Measurements from ENCODE around the gene OR4K13. TPM values are rescaled to one million over a fixed set of nuclear protein-coding genes. Genes with fewer than 3 reads are reported as not detected.

Gene OR4K13, protein sequence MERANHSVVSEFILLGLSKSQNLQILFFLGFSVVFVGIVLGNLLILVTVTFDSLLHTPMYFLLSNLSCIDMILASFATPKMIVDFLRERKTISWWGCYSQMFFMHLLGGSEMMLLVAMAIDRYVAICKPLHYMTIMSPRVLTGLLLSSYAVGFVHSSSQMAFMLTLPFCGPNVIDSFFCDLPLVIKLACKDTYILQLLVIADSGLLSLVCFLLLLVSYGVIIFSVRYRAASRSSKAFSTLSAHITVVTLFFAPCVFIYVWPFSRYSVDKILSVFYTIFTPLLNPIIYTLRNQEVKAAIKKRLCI
- not detected for total RNA-seq

DNA sequence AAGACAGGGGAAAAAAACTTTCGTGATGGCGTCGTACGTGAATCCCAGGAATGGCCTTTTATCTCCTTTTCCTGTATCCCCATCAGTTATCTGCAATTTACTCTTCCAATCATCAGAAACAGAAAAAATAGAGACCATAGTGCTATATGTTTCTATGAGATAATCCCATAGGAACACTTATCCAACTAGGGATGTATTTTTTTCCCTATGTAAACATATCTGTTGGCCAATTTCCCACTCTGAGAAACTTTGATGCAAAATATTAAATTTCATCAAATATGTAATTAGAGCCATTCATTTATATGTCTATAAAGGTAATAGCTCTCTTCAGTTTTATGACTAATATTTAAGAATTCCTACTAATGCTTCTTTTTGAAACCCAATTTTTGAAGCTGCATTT is at the start of gene OR4K13:
OR4K13 (minus strand) TSS at position 101 of the 400 bp plus-strand sequence. CDS start 1,280 bp downstream, outside the sequence.
- TF ChIP-seq, protein P1, sequence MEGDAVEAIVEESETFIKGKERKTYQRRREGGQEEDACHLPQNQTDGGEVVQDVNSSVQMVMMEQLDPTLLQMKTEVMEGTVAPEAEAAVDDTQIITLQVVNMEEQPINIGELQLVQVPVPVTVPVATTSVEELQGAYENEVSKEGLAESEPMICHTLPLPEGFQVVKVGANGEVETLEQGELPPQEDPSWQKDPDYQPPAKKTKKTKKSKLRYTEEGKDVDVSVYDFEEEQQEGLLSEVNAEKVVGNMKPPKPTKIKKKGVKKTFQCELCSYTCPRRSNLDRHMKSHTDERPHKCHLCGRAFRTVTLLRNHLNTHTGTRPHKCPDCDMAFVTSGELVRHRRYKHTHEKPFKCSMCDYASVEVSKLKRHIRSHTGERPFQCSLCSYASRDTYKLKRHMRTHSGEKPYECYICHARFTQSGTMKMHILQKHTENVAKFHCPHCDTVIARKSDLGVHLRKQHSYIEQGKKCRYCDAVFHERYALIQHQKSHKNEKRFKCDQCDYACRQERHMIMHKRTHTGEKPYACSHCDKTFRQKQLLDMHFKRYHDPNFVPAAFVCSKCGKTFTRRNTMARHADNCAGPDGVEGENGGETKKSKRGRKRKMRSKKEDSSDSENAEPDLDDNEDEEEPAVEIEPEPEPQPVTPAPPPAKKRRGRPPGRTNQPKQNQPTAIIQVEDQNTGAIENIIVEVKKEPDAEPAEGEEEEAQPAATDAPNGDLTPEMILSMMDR (IDR thresholded peaks at IDR 0.05): no peak
- TF ChIP-seq POLR2A (IDR thresholded peaks at IDR 0.05): no peak
- no peaks in the 10 kb centered on the region for H3K4me1 ChIP-seq
- H3K27me3 ChIP-seq: no peaks in the 10 kb centered on the region
- no peak for DNase-seq
- no peak within 1 kb of the TSS for H3K27ac ChIP-seq
- H3K4me3 ChIP-seq: no peak within 1 kb of the TSS
- H3K36me3 ChIP-seq: no peaks in the 10 kb centered on the region
- H3K9me3 ChIP-seq: no peaks in the 10 kb centered on the region

DNA sequence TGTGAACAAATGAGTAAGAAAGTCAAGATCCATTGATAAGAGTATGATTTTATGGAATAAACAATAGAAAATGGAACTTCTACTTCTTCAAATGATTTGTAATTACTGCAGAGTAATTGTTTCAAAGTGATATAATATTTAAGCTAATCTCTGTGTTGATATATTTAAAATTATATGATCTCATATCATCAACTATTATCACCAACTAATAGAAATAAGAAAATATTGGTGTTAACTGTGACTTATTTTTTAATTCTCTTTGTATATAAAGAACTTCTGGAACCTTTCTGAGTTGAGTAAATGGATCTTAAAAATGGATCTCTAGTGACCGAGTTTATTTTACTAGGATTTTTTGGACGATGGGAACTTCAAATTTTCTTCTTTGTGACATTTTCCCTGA is 23.9 kb upstream of the OR4K13 start, which contains the start of gene OR4L1:
OR4L1 (plus strand) TSS at position 301 of the 400 bp plus-strand sequence; CDS start at position 301, 0 bp downstream.
- Histone ChIP-seq H3K27ac (no peak within 1 kb of the TSS), H3K36me3 (no peaks in the 10 kb centered on the region), H3K4me1 (no peaks in the 10 kb centered on the region), H3K9me3 (no peaks in the 10 kb centered on the region), H3K4me3 (no peak within 1 kb of the TSS), H3K27me3 (no peaks in the 10 kb centered on the region)
- DNase-seq: no peak
- no peak for TF ChIP-seq POLR2A (IDR thresholded peaks at IDR 0.05)
- TF ChIP-seq, protein P1 (IDR thresholded peaks at IDR 0.05): no peak

DNA sequence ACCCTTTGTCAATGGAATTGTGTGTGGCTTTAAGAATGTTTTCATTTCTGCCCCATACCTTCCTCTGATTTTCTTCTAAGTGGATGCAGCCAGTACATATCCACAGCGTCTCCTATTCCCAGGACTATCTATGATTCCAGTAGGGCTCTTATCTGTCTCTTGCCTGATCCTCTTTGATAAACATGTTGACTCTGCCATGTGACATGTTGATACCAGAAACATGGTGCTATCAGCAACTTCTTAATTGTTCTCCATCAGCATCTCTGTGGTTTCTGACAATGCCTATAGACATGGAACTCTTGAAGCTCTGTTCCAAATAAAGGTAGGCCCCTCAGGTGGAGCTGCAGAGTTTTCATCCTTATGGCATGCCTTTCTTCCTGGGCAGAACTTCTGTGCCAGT is 12.4 kb upstream of the OR4K13 start:
- H3K9me3 ChIP-seq: no peaks in the 10 kb centered on the region
- no peaks in the 10 kb centered on the region for H3K36me3 ChIP-seq
- DNase-seq: no peak
- no peak overlapping the region for H3K27ac ChIP-seq
- TF ChIP-seq, protein P1 (IDR thresholded peaks at IDR 0.05): no peak
- TF ChIP-seq POLR2A (IDR thresholded peaks at IDR 0.05): no peak
- no peak overlapping the region for H3K4me3 ChIP-seq
- no peaks in the 10 kb centered on the region for H3K27me3 ChIP-seq
- no peaks in the 10 kb centered on the region for H3K4me1 ChIP-seq

DNA sequence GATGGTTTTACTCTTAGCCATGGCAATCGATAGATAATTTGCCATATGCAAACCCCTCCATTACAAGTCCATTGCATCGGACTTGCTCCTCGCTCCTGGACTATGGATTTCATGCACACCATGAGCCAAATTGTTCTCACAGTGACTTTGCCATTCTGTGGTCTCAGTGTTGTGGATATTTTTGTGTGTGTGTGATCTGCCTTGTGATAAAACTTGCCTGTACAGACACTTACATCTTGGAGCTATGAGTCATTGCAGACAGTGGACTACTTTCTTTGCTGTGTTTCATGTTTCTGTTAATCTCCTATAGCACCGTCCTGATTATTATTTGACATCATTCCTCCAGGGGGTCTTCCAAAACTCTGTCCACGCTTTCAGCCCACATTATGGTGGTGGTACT is 8.4 kb upstream of the OR4K13 start:
- Histone ChIP-seq H3K4me1 (no peaks in the 10 kb centered on the region), H3K27ac (no peak overlapping the region), H3K4me3 (no peak overlapping the region), H3K9me3 (no peaks in the 10 kb centered on the region), H3K36me3 (no peaks in the 10 kb centered on the region), H3K27me3 (no peaks in the 10 kb centered on the region)
- TF ChIP-seq, protein P1 (IDR thresholded peaks at IDR 0.05): no peak
- no peak for DNase-seq

DNA sequence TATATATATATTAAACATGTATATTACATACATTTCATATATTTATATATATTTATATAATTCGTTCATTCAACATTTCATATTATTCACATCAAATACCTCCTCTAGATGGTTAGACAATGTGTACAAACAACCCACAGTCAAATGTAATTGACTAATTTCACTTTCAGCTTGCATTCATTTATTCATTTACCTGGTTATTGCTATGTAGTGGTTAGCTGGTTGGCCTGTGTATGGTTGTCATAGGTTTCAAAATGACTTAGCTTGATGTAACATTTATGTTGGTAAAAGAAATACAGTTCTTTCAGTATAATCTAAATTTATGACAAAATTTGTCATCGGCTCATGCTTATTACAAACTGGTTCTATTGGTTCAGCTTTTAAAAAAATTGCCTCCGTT is 389 bp downstream of the OR4K13 start:
- Histone ChIP-seq H3K27ac (no peak overlapping the region), H3K4me3 (no peak overlapping the region), H3K27me3 (no peaks in the 10 kb centered on the region), H3K4me1 (no peaks in the 10 kb centered on the region), H3K36me3 (no peaks in the 10 kb centered on the region), H3K9me3 (no peaks in the 10 kb centered on the region)
- TF ChIP-seq POLR2A (IDR thresholded peaks at IDR 0.05): no peak
- TF ChIP-seq, protein P1 (IDR thresholded peaks at IDR 0.05): no peak
- DNase-seq: no peak
